ENCODE results near the gene ARHGAP31.
"Not testable (repeated sequence)": the region's sequence is repeated elsewhere in the genome, so short reads cannot be mapped to it uniquely, and the experiment has no call there.

ARHGAP31 gene

GRCh38 chr3:119293871-119294695, at the start of gene ARHGAP31:
Gene ARHGAP31, plus strand, starts transcription at chr3:119294383. Its CDS starts 522 bp downstream, at chr3:119294905.
- in situ Hi-C loops (cut with HindIII; ENCODE audit: low sequenced_read_pairs), result no loop called here

- in situ Hi-C loops (cut with HindIII; ENCODE audit: low sequenced_read_pairs), result no loop called here
These were observed 48.4 kb upstream of the ARHGAP31 start for GRCh38 chr3:119245778-119246177.

GRCh38 chr3:119255214-119255613, 39.0 kb upstream of the ARHGAP31 start:
- in situ Hi-C loops (cut with HindIII; ENCODE audit: low sequenced_read_pairs), result no loop called here

- in situ Hi-C loops (cut with HindIII; ENCODE audit: low sequenced_read_pairs), result no loop called here
These were observed 37.1 kb upstream of the ARHGAP31 start for GRCh38 chr3:119257111-119257510.

- in situ Hi-C loops (cut with HindIII; ENCODE audit: low sequenced_read_pairs), result no loop called here
These were observed 36.4 kb upstream of the ARHGAP31 start for GRCh38 chr3:119257654-119258410.

- in situ Hi-C loops (cut with HindIII; ENCODE audit: low sequenced_read_pairs), result no loop called here
These were observed 35.3 kb upstream of the ARHGAP31 start for GRCh38 chr3:119258915-119259314.

- in situ Hi-C loops (cut with HindIII; ENCODE audit: low sequenced_read_pairs), result no loop called here
These were observed 34.4 kb upstream of the ARHGAP31 start for GRCh38 chr3:119259821-119260220.

- in situ Hi-C loops (cut with HindIII; ENCODE audit: low sequenced_read_pairs), result no loop called here
These were observed 33.1 kb upstream of the ARHGAP31 start for GRCh38 chr3:119261055-119261454.

GRCh38 chr3:119270212-119270611, 24.0 kb upstream of the ARHGAP31 start:
- in situ Hi-C loops (cut with HindIII; ENCODE audit: low sequenced_read_pairs), result not testable (repeated sequence)

GRCh38 chr3:119276680-119277079, 17.5 kb upstream of the ARHGAP31 start:
- in situ Hi-C loops (cut with HindIII; ENCODE audit: low sequenced_read_pairs), result no loop called here

GRCh38 chr3:119279101-119279554, 15.1 kb upstream of the ARHGAP31 start:
- in situ Hi-C loops (cut with HindIII; ENCODE audit: low sequenced_read_pairs), result no loop called here

- in situ Hi-C loops (cut with HindIII; ENCODE audit: low sequenced_read_pairs), result no loop called here
These were observed 14.5 kb upstream of the ARHGAP31 start for GRCh38 chr3:119279584-119280243.

GRCh38 chr3:119288669-119289403, 5.3 kb upstream of the ARHGAP31 start:
- in situ Hi-C loops (cut with HindIII; ENCODE audit: low sequenced_read_pairs), result no loop called here

GRCh38 chr3:119289404-119289770, 4.8 kb upstream of the ARHGAP31 start:
- in situ Hi-C loops (cut with HindIII; ENCODE audit: low sequenced_read_pairs), result no loop called here

GRCh38 chr3:119290613-119291012, 3.6 kb upstream of the ARHGAP31 start:
- in situ Hi-C loops (cut with HindIII; ENCODE audit: low sequenced_read_pairs), result no loop called here

GRCh38 chr3:119291062-119291700, 3.0 kb upstream of the ARHGAP31 start:
- in situ Hi-C loops (cut with HindIII; ENCODE audit: low sequenced_read_pairs), result no loop called here

GRCh38 chr3:119292666-119293065, 1.5 kb upstream of the ARHGAP31 start:
- in situ Hi-C loops (cut with HindIII; ENCODE audit: low sequenced_read_pairs), result no loop called here

- in situ Hi-C loops (cut with HindIII; ENCODE audit: low sequenced_read_pairs), result no loop called here
These were observed 895 bp upstream of the ARHGAP31 start for GRCh38 chr3:119293105-119293870.
